Measurements from ENCODE around the gene CARD19. TPM values are rescaled to one million over a fixed set of nuclear protein-coding genes. Genes with fewer than 3 reads are reported as not detected.

Gene CARD19
- total and polyA plus RNA-seq, 9 of the 15 experiments (the other 6 are each of a cell fraction or from before 2014, with no cell fraction given): 0.90 to 34.9 (median 14.6) TPM

DNA sequence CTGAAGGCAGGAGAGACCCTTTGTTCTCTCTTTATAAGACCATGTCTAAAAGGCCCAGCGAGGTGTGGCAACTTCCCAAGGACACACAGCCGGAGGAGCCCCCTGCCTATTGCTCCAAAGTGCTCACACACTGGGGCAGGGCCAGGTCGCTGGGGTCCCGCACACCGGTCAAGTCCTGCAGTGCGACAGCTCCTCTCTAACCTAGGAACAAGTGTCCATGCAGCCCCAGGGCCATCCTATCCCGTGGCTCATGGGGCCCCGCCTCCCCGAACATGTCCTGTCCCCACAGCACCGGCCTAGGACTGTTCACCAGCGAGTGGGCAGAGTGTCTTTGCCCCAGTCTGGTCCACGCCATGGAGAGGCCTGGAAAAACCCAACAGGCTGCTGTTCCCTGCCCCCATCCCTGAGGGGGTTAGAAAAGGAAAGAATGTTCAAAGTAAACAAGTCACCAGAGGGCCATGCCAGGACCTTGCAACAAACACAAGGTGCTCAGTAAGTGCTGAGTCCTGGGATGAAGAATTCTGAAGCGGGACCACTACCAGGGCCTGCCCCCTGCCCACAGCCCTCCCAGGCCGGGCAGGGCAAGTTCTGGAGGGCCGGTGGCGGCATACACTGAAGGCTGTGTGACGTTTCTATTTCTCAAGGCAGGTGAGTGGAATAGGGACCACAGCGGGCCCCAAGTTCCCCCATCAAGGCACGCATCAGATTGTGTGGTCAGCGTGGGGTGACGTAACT lies 37.1 kb downstream of the CARD19 start (continued):
- TF ChIP-seq, protein P1, sequence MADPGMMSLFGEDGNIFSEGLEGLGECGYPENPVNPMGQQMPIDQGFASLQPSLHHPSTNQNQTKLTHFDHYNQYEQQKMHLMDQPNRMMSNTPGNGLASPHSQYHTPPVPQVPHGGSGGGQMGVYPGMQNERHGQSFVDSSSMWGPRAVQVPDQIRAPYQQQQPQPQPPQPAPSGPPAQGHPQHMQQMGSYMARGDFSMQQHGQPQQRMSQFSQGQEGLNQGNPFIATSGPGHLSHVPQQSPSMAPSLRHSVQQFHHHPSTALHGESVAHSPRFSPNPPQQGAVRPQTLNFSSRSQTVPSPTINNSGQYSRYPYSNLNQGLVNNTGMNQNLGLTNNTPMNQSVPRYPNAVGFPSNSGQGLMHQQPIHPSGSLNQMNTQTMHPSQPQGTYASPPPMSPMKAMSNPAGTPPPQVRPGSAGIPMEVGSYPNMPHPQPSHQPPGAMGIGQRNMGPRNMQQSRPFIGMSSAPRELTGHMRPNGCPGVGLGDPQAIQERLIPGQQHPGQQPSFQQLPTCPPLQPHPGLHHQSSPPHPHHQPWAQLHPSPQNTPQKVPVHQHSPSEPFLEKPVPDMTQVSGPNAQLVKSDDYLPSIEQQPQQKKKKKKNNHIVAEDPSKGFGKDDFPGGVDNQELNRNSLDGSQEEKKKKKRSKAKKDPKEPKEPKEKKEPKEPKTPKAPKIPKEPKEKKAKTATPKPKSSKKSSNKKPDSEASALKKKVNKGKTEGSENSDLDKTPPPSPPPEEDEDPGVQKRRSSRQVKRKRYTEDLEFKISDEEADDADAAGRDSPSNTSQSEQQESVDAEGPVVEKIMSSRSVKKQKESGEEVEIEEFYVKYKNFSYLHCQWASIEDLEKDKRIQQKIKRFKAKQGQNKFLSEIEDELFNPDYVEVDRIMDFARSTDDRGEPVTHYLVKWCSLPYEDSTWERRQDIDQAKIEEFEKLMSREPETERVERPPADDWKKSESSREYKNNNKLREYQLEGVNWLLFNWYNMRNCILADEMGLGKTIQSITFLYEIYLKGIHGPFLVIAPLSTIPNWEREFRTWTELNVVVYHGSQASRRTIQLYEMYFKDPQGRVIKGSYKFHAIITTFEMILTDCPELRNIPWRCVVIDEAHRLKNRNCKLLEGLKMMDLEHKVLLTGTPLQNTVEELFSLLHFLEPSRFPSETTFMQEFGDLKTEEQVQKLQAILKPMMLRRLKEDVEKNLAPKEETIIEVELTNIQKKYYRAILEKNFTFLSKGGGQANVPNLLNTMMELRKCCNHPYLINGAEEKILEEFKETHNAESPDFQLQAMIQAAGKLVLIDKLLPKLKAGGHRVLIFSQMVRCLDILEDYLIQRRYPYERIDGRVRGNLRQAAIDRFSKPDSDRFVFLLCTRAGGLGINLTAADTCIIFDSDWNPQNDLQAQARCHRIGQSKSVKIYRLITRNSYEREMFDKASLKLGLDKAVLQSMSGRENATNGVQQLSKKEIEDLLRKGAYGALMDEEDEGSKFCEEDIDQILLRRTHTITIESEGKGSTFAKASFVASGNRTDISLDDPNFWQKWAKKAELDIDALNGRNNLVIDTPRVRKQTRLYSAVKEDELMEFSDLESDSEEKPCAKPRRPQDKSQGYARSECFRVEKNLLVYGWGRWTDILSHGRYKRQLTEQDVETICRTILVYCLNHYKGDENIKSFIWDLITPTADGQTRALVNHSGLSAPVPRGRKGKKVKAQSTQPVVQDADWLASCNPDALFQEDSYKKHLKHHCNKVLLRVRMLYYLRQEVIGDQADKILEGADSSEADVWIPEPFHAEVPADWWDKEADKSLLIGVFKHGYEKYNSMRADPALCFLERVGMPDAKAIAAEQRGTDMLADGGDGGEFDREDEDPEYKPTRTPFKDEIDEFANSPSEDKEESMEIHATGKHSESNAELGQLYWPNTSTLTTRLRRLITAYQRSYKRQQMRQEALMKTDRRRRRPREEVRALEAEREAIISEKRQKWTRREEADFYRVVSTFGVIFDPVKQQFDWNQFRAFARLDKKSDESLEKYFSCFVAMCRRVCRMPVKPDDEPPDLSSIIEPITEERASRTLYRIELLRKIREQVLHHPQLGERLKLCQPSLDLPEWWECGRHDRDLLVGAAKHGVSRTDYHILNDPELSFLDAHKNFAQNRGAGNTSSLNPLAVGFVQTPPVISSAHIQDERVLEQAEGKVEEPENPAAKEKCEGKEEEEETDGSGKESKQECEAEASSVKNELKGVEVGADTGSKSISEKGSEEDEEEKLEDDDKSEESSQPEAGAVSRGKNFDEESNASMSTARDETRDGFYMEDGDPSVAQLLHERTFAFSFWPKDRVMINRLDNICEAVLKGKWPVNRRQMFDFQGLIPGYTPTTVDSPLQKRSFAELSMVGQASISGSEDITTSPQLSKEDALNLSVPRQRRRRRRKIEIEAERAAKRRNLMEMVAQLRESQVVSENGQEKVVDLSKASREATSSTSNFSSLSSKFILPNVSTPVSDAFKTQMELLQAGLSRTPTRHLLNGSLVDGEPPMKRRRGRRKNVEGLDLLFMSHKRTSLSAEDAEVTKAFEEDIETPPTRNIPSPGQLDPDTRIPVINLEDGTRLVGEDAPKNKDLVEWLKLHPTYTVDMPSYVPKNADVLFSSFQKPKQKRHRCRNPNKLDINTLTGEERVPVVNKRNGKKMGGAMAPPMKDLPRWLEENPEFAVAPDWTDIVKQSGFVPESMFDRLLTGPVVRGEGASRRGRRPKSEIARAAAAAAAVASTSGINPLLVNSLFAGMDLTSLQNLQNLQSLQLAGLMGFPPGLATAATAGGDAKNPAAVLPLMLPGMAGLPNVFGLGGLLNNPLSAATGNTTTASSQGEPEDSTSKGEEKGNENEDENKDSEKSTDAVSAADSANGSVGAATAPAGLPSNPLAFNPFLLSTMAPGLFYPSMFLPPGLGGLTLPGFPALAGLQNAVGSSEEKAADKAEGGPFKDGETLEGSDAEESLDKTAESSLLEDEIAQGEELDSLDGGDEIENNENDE (IDR thresholded peaks at IDR 0.05; ENCODE audit: low read depth, low read length): no peak
- TF ChIP-seq, protein P2, sequence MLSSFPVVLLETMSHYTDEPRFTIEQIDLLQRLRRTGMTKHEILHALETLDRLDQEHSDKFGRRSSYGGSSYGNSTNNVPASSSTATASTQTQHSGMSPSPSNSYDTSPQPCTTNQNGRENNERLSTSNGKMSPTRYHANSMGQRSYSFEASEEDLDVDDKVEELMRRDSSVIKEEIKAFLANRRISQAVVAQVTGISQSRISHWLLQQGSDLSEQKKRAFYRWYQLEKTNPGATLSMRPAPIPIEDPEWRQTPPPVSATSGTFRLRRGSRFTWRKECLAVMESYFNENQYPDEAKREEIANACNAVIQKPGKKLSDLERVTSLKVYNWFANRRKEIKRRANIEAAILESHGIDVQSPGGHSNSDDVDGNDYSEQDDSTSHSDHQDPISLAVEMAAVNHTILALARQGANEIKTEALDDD (IDR thresholded peaks at IDR 0.05): no peak
- TF ChIP-seq CEBPB (tag; IDR thresholded peaks at IDR 0.05): peak; percentile 80
- TF ChIP-seq KAT7 (CRISPR knock-in tag; IDR thresholded peaks at IDR 0.05; ENCODE audit: borderline replicate concordance): peak; percentile 8; the same call in 1 of the 2 replicates
- no peak for TF ChIP-seq STAT5B (CRISPR knock-in tag; IDR thresholded peaks at IDR 0.05)
- TF ChIP-seq LARP7 (IDR thresholded peaks at IDR 0.05): no peak
- TF ChIP-seq HNRNPH1 (optimal IDR thresholded peaks at IDR 0.05; ENCODE audit: low read depth, low read length): no peak
- no peak for TF ChIP-seq NELFE (IDR thresholded peaks at IDR 0.05; ENCODE audit: insufficient read depth, insufficient read length)
- peak; percentile 66; the same call in 1 of the 2 replicates for TF ChIP-seq SMAD4 (CRISPR knock-in tag; conservative IDR thresholded peaks at IDR 0.05)
- TF ChIP-seq, protein P3, sequence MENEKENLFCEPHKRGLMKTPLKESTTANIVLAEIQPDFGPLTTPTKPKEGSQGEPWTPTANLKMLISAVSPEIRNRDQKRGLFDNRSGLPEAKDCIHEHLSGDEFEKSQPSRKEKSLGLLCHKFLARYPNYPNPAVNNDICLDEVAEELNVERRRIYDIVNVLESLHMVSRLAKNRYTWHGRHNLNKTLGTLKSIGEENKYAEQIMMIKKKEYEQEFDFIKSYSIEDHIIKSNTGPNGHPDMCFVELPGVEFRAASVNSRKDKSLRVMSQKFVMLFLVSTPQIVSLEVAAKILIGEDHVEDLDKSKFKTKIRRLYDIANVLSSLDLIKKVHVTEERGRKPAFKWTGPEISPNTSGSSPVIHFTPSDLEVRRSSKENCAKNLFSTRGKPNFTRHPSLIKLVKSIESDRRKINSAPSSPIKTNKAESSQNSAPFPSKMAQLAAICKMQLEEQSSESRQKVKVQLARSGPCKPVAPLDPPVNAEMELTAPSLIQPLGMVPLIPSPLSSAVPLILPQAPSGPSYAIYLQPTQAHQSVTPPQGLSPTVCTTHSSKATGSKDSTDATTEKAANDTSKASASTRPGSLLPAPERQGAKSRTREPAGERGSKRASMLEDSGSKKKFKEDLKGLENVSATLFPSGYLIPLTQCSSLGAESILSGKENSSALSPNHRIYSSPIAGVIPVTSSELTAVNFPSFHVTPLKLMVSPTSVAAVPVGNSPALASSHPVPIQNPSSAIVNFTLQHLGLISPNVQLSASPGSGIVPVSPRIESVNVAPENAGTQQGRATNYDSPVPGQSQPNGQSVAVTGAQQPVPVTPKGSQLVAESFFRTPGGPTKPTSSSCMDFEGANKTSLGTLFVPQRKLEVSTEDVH (IDR thresholded peaks at IDR 0.05; ENCODE audit: low read depth, partially characterized antibody): no peak
- TF ChIP-seq MAFF (IDR thresholded peaks at IDR 0.05; ENCODE audit: low read length): no peak
- no peak for TF ChIP-seq MAFK (IDR thresholded peaks at IDR 0.05; ENCODE audit: low read length)

All from K562 (cell line).